Activated CD4-positive, alpha-beta T cell treated with anti-CD3 and anti-CD28 coated beads for 48 hours (primary cell): Measurements from ENCODE around the gene AXL.
"Not testable (repeated sequence)": the region's sequence is repeated elsewhere in the genome, so short reads cannot be mapped to it uniquely, and the experiment has no call there.

ENCODE experiments used
- DNase-seq: peaks from one replicate; pipeline ENCODE4 v3.0.0-alpha.2; 2020

AXL gene

GRCh38 chr19:41288673-41289530 lies 69.9 kb downstream of the AXL start:
- no peak for DNase-seq

- DNase-seq, result not testable (repeated sequence)
These were observed 70.8 kb downstream of the AXL start for GRCh38 chr19:41289814-41290213.

- no peak for DNase-seq
These were observed 75.4 kb downstream of the AXL start for GRCh38 chr19:41294393-41294792.

GRCh38 chr19:41295499-41295898 lies 76.5 kb downstream of the AXL start:
- DNase-seq, result no peak

GRCh38 chr19:41296433-41296871 lies 77.4 kb downstream of the AXL start:
- DNase-seq, result no peak

- DNase-seq, result no peak
These were observed 78.8 kb downstream of the AXL start for GRCh38 chr19:41297628-41298347.

- DNase-seq, result no peak
These were observed 79.4 kb downstream of the AXL start for GRCh38 chr19:41298348-41298964.

GRCh38 chr19:41299046-41299754 lies 80.2 kb downstream of the AXL start:
- no peak for DNase-seq

- DNase-seq, result peak; percentile 44
These were observed 80.7 kb downstream of the AXL start for GRCh38 chr19:41299755-41300089.

GRCh38 chr19:41300555-41300954 lies 81.5 kb downstream of the AXL start:
- no peak for DNase-seq

- DNase-seq, result peak; percentile 74
These were observed 83.8 kb downstream of the AXL start for GRCh38 chr19:41302624-41303351.

GRCh38 chr19:41303954-41304353 lies 84.9 kb downstream of the AXL start:
- DNase-seq, result no peak

GRCh38 chr19:41304706-41305483 lies 85.9 kb downstream of the AXL start:
- DNase-seq, result no peak

- no peak for DNase-seq
These were observed 87.1 kb downstream of the AXL start for GRCh38 chr19:41305927-41306793.

- no peak for DNase-seq
These were observed 88.3 kb downstream of the AXL start for GRCh38 chr19:41307090-41307875.

GRCh38 chr19:41307954-41308449 lies 89.0 kb downstream of the AXL start:
- no peak for DNase-seq

GRCh38 chr19:41308450-41309179 lies 89.6 kb downstream of the AXL start:
- peak; percentile 96 for DNase-seq

- peak; percentile 33 for DNase-seq
These were observed 90.4 kb downstream of the AXL start for GRCh38 chr19:41309180-41310032.
